HG02759 (cell line): ENCODE measurements around the gene JARID2.
"Not testable (repeated sequence)": the region's sequence is repeated elsewhere in the genome, so short reads cannot be mapped to it uniquely, and the experiment has no call there.

Experiments
- ATAC-seq: cut with Tn5 transposase; IDR thresholded peaks from one replicate; pipeline ENCODE4 v1.9.1; 2021; ENCODE audit warnings: mild to moderate bottlenecking, moderate library complexity; ENCODE audit not compliant: unreplicated experiment

JARID2 gene

DNA sequence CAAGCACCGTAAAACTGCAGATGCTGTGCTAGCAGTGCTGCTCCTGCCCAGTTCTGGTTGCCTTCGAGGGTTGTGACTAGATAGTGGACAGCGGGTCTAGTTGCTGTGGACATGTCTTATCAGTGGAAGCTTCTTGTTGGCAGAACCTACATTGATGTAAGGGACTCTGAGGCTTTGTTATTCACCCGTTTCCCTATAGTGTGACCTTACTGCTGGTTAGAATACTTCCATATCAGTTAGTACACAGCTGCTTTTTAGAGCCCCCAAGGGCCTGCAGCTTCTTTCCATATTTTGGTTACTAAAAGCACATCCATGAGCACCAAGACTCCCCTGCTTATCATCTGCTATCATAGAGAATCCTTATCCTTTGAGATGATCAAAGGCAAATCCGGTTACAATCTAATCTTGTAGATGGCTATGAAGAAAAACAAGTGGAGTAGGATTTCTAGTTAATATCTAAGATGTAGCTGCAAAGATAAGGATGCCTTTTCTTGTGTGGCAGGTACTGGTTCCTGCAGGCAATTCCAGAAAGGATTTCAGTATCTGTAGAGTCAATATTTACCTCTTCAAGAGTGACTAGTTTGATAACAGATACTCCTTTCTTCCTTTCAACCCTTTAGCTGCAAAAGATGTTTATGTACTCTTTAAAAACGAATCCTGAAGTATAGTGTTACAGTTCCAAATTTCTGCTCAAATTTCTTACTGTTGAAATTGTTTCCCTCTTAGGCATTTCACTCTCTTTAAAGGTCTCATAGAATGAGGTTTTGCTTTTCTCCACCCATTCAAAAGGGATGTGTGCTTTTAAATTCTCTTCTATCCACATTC, 163.6 kb downstream of the JARID2 start:
- ATAC-seq = no peak

DNA sequence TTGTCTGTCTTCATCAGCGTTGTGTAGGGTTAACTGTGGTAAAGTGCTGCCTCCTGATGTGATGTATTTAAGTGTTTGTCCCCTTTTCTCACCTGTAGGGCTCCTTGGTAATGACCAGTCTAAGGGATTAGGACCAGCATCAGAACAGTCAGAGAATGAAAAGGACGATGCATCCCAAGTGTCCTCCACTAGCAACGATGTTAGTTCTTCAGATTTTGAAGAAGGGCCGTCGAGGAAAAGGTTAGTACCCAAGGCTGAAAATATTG, 164.2 kb downstream of the JARID2 start:
- no peak for ATAC-seq

DNA sequence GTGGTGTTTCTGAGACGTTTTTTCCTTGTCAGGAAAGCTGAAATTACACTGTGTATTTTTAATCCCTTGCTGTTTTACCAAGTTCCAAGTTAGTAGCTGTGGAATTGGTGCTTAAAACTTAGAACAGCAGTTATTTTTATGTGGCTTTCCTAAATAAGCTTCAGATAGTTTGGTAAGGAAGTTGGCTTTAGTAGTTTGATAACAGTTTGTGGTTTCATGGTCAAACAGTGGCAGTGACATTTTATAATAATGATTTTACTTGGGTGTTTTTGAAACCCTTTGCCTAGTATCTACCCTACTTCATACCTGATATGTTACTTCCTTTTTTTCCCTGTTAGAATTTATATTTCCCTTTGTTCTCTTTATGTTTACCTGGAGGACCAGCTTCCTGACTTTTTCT, 164.9 kb downstream of the JARID2 start:
- ATAC-seq = no peak

DNA sequence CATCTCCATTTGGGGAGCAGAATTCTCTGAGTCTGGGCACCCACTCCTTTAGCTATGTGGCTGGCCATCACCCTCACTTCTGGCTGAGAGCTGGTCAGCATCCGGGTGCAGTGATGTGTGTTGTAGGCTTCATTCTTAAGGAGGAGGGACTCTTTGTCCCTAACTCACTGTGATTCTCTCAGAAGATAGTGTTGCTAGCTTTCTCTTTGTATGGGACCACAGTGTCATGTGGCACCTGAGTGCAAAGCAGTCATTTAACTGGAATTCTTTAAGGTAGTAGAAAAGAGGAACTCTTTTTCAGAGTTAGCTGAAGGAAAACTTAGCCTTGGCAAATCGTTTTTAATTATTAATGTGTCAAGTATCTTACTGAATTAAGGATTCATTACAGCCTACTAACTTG, 165.9 kb downstream of the JARID2 start:
- no peak for ATAC-seq

DNA sequence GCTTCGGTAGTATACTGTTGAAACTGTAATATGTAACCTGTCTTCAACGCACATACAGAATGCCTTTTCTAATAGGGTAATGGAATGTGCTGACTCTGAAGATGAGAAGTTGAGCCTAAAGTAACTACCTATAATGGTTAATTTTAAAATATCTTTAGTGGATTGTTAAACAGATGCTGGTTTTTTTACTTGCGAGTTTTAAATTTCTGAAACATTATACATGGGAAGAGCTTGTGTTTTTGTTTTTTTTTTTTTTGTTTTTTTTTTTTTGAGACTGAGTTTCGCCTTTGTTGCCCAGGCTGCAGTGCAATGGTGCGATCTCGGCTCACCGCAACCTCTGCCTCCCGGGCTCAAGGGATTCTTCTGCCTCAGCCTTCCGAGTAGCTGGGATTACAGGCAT, 166.9 kb downstream of the JARID2 start:
- ATAC-seq = no peak

DNA sequence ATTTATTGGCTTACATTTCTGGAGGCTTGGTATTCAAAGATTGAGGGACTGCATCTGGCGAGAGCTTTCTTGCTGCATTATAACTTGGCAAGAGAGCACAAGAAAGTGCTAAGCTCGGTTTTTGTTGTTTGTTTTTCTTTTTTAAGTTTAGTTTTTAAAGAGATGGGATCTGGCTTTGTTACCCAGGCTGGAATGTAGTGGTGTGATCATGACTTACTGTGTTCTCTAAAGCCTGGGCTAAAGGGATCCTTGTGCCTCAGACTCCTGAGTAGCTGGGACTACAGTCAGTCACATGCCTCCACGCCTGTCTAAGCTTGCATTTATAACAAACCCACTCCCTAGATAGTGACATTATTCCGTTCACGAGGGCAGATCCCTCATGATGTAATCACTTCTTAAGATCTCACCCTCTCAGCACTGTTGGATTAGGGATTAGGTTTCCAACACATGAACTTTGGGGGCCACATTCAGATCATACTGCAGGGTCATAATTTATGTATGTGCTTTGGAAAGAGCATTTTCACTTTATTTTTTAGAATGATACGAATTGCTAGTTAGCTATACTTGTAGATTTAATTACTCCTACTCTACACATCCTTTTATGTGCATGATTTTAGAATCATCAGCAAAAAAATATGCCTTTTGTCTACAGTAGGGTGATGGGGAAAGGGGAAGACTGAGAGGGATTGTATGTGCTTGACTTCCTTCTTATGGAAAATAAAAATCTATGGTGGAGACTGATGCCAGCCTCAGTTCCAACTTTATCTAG, 167.8 kb downstream of the JARID2 start:
- ATAC-seq = no peak

DNA sequence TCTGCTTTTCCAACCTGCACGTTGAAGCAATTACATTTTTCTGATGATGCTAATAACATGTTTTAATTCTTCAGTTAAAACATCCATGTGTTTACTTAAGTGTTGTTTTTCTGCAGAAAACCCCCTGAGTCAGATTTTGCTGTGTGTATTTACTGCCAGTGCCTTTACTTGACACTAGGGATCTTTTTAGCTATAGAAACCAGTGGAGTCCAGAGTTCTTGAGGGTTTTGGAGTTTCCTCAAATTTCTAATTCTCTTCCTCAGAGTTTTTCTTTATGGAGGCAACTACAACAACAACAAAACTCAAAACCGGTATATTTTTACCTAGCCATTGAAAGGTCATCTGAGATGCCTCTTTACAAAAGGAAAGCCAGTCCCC, 168.4 kb downstream of the JARID2 start:
- ATAC-seq = no peak

DNA sequence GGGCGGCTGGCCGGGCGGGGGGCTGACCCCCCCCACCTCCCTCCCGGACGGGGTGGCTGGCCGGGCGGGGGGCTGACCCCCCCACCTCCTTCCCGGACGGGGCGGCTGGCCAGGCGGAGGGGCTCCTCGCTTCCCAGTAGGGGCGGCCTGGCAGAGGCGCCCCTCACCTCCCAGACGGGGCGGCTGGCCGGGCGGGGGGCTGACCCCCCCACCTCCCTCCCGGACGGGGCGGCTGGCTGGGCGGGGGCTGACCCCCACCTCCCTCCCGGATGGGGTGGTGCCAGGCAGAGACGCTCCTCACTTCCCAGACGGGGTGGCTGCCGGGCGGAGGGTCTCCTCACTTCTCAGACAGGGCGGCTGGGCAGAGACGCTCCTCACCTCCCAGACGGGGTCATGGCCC, 169.8 kb downstream of the JARID2 start:
- not testable (repeated sequence) for ATAC-seq

DNA sequence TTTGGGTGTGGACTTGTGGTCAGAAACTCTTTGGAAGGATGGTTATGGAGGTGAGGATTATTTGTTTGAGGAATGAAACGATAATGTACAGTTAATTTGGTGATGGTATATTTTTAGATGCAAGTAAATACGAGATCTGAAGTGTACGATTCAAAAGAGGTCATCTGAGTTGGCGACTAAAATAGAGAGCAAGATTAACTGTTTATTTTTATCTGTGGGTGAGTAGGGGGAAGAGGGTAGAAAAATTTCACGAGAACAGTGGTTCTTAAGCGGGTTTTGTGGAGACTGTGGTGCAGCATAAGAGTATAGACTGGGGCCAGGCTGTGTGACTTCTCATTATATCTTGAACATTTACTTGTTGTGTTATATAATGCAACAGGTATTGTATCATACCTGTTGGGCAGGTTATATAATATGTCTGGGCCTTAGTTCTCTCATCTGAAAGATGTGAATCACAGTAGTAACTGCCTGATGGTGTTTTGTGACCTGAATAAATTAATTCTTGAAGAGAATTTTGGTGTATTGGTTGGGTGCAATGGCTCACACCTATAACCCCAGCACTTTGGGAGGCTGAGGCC, 171.2 kb downstream of the JARID2 start:
- ATAC-seq = no peak

DNA sequence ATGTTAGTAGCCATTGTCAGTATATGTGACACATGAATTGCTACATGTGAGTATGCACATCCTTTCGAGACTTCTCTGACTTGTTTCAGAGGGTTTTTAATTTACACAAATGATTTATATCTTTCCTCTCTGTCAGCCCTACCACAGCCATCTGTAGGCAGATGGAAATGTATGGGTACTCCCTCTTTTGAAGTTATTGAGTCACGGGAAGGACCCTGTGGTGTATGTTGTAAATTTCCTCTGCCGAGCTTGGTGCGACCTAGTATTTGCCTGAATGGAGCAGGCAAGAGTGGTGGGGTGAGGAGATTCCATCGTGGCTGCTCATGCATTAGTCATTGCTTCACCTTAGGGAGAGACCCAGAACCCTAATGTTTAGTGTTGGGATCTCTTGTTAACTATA, 171.9 kb downstream of the JARID2 start:
- ATAC-seq = no peak

DNA sequence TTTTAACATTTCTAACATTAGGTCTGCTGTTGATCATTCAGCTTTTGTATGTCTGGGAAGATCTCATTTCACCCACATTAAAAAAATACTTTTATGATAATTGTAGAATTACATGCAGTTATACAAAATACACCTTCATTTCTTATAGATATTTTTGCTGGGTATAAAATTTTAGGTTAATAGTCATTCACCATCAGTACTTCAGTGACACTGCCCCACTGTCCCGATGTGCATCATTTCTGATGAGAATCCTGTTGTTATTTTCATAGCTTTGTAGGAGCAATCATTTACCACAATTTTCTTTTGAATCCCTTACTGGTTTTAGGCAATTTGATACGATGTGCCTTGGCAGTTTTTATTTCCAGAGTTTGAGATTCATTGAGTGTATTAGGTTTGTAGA, 173.6 kb downstream of the JARID2 start:
- ATAC-seq = no peak

DNA sequence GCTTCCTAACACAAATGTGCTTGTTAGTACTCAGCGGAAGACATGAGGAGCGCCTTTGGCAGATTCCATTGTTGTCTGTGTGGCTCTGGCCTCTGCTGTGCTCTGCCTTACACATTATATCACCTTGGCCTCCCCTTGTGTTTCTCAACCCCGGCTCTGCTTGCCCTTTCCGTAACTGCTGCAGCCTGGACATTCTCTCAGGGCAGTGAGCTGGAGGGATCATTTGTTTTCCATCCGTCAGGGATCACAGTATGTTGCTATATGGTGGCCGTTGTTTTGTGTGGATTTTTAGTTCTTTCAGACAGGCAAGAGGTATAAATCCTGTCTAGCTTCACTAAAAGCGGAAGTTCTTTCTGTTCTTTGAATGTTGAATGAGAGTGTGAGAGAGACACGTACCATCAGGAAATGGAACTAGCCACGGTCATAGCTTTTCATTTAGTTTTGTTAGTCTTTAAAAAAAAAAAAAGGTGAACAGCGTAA, 175.1 kb downstream of the JARID2 start:
- peak; percentile 71 for ATAC-seq

DNA sequence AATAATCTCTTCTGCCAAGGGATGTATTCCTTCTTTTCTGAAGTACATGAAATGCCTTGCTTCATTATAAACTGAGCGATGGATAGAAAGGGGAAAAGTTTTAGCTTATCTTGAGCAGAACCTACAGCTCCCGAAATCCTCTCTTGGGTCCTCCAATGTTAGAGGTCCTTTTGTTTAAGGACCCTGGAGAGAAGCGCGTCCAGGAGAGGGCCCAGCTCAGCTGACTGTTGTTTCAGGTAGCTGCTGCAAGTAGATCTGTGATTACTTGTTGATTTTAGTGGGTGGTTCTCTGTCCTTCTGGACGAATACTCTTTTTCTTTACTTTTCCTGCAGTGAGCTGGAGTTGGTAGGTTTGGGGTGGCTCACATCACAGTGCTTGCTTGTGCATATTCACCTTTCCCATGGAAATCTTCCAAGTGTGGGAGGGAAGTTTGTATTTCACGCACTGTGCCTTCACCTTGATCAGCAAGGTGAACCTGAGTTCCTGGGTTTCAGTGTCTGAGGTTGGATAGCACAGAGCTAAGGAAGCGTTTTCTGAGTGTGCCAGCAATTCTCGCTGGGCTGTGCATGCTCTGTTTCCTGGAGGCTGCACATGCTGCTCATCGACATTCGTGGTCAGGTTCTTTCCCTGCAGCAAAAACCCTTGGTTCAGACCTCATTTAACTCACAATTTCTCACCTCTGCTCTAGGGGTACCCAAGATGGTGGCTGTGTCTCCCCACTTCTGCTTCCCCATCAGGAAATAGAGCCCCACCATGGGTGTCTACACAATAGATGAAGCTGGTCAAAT, 176.3 kb downstream of the JARID2 start:
- ATAC-seq = peak; percentile 67

DNA sequence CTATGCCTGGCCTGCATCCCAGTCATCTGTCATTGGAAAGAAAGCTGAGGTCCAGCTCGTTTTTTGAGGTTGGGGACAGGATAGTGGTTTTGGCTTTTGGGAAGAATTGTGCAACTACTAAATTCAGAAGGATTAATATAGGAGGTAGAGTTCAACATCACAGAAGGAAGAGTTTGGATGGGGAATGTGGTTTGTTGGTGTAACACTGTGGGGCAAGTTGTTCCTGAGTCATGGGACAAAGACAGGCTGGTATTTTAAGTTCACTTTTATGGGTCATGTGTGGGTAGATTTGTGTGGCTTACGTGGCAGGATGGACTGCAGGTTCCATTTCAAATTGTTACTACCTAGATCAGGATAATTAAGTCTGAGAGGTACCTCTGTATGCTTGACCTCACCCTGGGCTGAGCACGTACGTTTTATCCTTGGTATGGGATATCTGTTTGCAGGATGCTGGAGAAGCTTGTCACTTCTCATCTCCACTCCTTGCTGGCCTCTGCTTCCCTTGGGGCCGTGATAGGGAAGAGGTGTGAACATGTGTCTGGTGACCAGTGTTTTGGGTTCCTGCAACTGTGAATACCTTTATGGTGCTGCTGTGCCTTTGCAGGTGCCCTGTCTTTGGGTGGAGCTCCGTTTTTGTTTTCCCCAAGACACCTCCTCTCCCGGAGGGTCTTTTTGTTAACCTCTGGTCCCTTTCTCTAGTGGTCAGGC, 177.6 kb downstream of the JARID2 start:
- no peak for ATAC-seq

DNA sequence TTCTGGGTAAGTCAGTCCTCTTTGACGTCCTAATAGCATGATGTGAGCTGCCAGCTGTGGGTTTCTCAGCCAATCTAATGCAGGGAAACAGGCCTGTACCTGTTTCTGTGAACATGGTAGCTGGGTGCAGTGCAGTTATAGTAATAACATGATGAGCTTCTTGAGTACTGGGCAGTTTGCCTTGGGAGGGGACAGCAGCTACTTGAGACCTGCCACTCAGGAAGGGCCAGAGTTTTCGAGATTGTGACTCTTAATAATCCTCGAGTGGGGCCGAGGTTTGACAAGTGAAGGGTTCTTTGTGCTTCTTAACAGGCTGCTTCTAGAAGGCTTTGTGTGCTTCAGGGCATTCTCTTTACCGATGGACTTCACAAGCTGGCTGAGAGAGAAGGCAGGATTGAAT, 180.1 kb downstream of the JARID2 start:
- no peak for ATAC-seq

DNA sequence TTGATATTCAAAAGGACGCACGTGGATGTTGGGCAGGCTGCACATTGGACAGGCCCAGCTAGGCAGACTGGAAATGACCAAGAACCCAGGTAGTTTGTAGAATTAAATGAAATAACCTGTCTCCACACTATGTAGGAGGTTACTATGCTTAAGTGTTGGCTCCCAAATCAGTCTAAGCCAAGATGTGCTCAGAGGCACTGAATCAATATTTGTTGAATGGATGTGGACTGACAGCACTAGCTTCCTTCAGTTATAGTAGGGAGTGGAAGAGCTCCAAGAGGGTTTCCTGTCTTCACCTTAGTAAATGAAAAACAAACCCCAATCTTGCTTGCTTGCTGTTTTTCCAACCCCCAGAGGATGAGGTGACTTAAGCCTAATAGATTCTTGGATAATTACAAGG, 180.5 kb downstream of the JARID2 start:
- no peak for ATAC-seq

DNA sequence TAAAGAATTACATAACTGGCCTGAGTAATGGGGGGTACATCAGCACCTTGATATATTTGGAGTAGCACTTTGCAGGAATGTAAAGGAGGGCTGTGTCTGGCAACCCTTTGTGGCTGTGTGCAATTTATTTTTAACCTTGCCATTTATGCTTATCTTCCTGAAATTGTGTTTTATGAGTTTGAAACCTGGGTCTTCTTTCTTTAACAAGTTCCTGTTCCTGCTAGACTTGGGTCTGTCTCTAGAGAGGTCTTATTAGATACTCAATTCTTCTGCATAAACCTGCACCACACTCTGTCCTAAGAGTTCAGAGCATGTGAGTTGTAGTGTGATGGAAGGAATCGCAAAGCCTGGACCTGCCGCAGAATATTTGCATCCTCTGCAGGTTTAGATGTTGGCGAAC, 181.0 kb downstream of the JARID2 start:
- ATAC-seq = no peak

DNA sequence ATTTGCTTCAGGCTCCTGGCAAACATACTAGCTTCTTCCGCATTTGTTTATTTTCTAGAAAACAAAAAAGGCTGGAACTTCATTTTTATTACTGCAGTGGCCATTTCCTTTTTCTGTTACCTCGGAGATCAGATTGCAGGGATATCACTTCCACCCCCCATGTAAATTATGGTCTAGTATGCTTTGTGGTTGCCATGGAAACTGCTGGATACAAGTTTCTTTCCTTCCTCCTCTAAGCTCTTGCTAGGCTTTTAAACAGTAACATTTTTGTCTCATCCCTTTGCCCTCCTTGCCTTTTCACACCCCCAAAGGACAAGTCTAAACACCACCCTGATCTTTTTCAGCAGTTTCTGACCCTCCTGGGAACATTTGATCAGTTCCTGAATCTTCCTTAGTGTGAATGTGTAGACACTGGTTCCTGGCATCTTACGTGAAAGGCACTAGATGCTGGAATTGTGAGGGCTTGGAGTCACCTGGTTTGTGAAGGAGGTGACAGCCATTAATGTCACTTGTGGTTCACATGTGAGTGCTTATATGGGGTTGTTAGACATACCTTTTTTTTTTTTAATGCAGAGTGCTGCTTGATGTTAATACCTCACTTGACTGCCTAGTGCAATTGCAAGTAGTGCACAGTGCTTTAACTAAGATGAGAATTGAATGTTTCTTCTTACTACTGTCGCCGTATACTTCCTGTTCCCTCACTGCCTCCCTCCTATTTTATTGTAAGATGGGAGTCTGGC, 181.6 kb downstream of the JARID2 start:
- ATAC-seq = no peak

DNA sequence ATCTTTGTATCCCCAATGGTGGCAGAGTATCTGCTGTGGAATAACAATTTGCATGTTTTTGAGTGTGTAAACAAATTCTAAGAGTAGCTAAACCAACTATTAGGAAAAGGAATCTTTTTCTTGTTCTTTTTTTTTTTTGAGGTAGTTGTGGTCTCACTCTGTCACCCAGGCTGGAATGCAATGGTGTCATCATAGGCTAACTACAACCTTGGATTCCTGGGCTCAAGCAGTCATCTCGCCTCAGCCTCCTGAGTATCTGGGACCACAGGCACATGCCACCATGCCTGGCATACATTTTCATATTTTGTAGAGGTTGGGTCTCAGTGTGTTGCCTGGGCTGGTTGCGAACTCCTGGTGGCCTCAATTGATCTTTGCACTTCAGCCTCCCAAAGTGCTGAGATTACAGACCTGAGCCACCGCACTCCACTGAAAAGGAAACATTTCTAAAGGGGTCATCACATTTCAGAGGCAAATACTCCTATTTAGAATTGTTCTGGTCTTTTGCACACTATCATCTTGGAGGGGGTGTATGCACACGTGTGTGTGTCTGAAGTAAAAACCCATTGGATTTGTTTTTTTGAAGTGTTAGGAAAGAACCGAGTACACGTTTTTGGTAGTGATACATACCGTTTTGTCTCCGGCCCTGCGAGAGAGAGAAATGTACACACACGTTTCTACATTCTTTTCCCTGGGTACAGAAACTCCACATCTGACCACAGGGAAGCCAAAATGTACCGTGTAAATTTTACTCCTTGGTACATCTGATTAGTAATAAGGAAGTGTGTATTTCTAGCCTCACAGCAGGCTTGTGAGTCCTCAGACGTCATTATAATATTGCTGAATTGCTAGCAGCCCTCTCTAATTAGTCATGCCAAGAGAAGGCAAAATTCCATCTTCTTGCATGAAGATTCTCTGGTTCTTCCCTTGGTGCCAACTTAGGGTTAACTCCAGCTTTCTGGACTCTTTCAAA, 183.6 kb downstream of the JARID2 start:
- ATAC-seq = no peak
